Stimulated activated naive CD4-positive, alpha-beta T cell treated with Interleukin-2 at 50 U/mL for 16 hours (primary cell): Measurements from ENCODE around the gene ZFP64.
"Not testable (repeated sequence)": the region's sequence is repeated elsewhere in the genome, so short reads cannot be mapped to it uniquely, and the experiment has no call there.

ENCODE experiments used
- DNase-seq: peaks from one replicate; lab custom pipeline; 2025; lab: John Stamatoyannopoulos, UW

ZFP64 gene

DNA sequence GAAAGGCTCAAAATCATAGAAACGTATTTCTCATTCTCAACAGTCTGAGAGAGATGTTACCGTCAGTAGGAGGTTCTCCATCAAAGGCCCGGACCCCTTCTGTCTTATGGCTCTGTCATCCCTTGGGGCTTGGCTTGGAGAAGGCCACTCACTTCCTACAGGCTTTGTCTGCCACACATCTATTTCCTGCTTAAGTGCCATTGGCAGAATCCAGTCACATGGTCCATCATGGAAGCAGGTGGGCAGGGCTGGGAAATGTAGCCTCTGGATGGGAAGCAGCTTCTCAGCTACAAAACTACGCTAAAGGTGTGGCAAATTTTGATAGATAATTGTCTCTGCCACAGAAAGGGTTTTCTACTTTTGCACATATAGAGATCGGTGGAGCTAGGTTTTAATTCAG lies 12.6 kb upstream of the ZFP64 start:
- DNase-seq, result no peak

- DNase-seq, result no peak
Measured at GRCh38 chr20:52201395-52201794, 9.8 kb upstream of the ZFP64 start.

GRCh38 chr20:52200870-52201269 lies 9.3 kb upstream of the ZFP64 start:
- no peak for DNase-seq

DNA sequence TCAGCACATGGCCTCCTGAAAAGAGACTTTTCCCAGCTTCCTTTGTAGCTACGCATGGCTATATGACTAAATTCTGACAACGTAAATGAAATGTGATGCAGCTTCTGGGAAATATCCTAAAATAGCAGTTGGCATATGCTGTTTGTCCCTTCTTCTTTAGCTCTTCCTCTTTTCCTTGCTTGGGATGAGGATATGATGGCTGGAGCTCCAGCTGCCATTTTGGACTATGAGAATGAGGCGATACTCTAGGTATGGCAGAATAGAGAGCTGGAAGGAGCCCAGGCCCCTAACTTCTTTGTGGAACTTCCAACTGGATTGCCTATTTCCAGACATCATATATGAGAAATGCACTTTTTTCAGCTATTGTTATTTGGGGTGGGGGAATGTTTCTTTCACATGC lies 5.3 kb upstream of the ZFP64 start:
- DNase-seq, result no peak

GRCh38 chr20:52193886-52194545 lies 2.4 kb upstream of the ZFP64 start:
- no peak for DNase-seq

GRCh38 chr20:52193133-52193532 lies 1.6 kb upstream of the ZFP64 start:
- DNase-seq, result no peak

GRCh38 chr20:52192719-52193007 lies 1.1 kb upstream of the ZFP64 start:
- not testable (repeated sequence) for DNase-seq

- DNase-seq, result peak; percentile 53
Measured at GRCh38 chr20:52191916-52192718, 538 bp upstream of the ZFP64 start.

DNA sequence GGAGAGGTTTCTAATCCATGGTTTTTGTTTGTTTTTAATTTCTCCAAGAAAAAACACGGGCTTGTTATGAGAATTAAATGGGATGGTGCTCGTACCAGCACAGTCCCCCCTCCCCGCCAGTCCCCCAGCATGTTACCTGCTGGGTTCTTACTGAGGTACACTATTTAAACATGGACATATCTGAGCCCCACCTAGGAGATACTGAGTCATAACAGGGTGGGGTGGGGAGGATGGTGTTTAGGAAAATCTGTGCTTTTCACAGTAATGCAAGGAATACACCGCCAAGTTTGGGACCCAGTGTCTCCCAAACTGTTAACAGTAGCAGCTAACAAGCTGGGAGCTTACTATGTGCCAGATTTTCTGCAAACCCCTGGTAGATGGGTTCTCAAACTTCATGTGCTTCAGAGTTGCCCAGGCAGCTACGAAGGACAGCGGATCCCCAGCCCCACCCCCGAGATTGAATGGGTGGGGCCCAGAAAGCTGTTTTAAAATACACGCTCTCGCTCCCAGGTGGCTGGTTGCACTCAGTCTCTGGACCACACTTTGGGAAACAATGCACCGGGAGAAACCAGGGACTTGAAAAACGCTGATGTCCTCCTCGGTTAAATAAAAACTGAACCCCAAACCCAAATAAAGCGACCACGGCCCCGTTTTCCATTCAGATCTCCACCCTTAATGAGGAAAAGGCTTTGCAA lies 995 bp downstream of the ZFP64 start:
- DNase-seq, result peak; percentile 20

GRCh38 chr20:52181766-52182165 lies 9.8 kb downstream of the ZFP64 start:
- no peak for DNase-seq

DNA sequence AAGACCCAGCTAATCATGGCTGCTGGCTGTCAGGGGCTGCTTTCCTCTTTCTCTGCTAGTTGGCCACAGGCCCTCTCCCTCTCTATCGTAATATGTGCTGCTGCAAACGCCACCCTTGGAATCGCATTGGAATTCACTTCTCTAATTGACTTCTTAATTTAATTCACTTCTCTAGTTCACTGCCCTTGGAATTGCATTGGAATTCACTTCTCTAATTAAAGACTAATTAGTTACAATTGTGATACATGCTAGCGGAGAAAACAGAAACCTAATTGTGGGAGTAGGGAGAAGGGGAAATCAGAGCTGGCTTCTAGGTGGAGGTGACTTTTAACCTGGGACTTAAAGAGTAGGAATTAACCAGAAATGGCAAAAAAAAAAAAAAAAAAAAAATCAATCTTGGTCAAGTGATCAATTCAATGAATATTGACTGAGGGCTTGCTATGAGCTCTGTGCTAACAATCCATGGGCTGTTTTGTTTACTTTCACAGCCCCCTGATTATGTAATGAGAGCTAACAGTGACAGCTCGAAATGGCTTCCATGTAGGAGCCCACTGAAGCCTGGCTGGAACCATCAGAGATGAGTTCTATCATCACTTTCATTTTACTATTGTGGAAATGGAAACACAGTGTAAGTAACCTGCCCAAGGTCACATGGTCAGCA lies 11.3 kb downstream of the ZFP64 start:
- DNase-seq, result no peak

- DNase-seq, result no peak
Measured at GRCh38 chr20:52179331-52180179, 12.0 kb downstream of the ZFP64 start.

- DNase-seq, result no peak
Measured at GRCh38 chr20:52178691-52179090, 12.9 kb downstream of the ZFP64 start.

- no peak for DNase-seq
Measured at GRCh38 chr20:52175840-52176239, 15.7 kb downstream of the ZFP64 start.

DNA sequence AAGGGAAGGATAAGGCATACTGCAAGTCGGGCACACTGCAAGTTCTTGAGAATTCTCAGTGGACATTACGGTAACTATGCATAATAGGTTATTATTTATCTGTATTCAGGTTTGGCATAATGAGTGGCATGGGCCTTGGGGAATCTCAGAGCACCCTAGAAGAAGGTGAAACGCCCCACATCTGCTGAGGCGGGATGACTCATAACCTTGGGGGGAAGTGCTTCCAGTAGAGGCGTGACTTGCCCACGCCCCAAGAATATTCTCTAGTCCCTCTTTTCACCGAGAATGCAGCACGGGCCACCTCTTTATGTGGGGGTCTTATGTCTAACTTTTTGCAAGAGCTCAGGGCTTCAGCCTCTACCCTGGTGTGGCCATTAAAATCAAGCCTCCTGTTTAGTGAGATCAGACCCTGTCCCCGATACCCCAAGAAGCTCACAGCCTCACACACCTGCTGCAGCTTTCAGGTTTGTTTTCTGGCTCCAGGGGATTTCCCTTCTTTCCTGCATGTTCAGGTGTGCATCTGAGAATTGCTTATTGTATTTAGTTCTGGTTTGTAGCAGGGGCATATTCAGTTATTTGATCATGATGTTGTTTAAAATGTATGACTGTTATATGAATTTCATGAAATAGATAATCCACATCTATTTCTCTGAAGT lies 19.1 kb downstream of the ZFP64 start:
- no peak for DNase-seq

DNA sequence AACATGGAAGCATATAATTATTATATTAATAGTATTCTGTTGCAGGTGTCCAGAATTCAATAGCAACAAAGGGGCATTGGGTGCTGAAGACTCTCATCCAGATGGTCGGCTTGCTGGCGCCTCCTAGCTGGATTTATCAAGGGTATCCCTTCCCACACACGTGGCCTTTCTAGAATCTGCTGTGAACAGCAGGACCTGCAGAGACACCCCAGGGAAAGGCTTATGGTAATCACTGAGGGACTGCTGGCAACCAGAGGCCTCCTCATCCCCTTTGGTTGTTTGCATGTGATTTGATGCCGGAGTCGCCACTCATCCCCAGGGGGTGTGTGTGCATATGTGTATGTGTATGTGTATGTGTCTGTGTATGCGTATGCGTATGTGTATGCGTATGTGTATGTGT lies 20.6 kb downstream of the ZFP64 start:
- no peak for DNase-seq

- no peak for DNase-seq
Measured at GRCh38 chr20:52168116-52168515, 23.5 kb downstream of the ZFP64 start.

DNA sequence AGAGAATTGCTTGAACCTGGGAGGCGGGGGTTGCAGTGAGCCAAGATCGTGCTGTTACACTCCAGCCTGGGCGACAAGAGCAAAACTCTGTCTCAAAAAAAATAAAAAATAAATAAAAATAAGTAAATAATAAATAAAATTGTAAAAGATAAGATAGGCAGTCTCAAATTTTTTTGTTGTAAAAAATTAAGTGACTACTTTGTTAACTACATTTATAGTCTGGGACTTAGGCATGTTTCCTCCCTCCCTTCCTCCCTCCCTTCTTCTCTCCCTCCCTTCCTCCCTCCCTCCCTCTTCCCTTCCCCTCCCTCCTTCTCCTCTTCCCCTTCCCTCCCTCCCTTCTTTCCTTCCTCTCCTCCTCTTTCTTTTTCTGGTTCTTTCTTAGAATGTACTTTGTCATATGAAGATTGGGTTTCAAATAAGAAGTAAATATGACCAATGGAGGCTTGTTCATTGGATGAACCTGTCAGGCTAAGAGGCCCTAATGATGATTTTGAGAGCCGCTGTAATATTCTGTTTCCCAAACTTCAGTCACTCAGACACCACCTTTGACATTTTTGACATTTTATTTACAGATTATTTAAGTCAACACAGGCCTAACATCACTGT lies 24.2 kb downstream of the ZFP64 start:
- no peak for DNase-seq

GRCh38 chr20:52166150-52166549 lies 25.4 kb downstream of the ZFP64 start:
- DNase-seq, result no peak

- DNase-seq, result no peak
Measured at GRCh38 chr20:52160621-52161204, 30.9 kb downstream of the ZFP64 start.
